HG03135 (cell line): ENCODE measurements around the gene EXOSC7.
A peak's percentile ranks its signal among the peaks of the same experiment; 100 is the strongest.

ENCODE experiments used
- ATAC-seq: cut with Tn5 transposase; IDR thresholded peaks from one replicate; pipeline ENCODE4 v1.9.1; 2021; ENCODE audit warnings: mild to moderate bottlenecking, moderate library complexity; ENCODE audit not compliant: unreplicated experiment

The EXOSC7 gene

GRCh38 chr3:45021524-45022297 is 45.7 kb downstream of the EXOSC7 start:
- no peak for ATAC-seq

GRCh38 chr3:45023675-45024074 is 47.6 kb downstream of the EXOSC7 start:
- no peak for ATAC-seq

GRCh38 chr3:45024542-45025255 is 48.7 kb downstream of the EXOSC7 start:
- ATAC-seq, result no peak

GRCh38 chr3:45026038-45026437 is 50.0 kb downstream of the EXOSC7 start, which contains the start of gene CLEC3B:
Gene CLEC3B (plus strand): TSS chr3:45026303. CDS start chr3:45026363, 60 bp downstream.
- ATAC-seq, result no peak

GRCh38 chr3:45026957-45027356 is 50.9 kb downstream of the EXOSC7 start:
- ATAC-seq, result no peak

GRCh38 chr3:45027441-45027840 is 51.4 kb downstream of the EXOSC7 start:
- no peak for ATAC-seq

GRCh38 chr3:45029216-45029615 is 53.2 kb downstream of the EXOSC7 start:
- no peak for ATAC-seq

- ATAC-seq, result no peak
These were observed 53.6 kb downstream of the EXOSC7 start for GRCh38 chr3:45029661-45030060.

- ATAC-seq, result no peak
These were observed 55.5 kb downstream of the EXOSC7 start for GRCh38 chr3:45031531-45031930.

- no peak for ATAC-seq
These were observed 56.1 kb downstream of the EXOSC7 start for GRCh38 chr3:45032113-45032512.

GRCh38 chr3:45033791-45034190 is 57.7 kb downstream of the EXOSC7 start:
- ATAC-seq, result no peak

- ATAC-seq, result no peak
These were observed 58.7 kb downstream of the EXOSC7 start for GRCh38 chr3:45034612-45035252.

GRCh38 chr3:45035441-45036301 is 59.6 kb downstream of the EXOSC7 start:
- ATAC-seq, result no peak

- ATAC-seq, result peak; percentile 49
These were observed 61.8 kb downstream of the EXOSC7 start for GRCh38 chr3:45037720-45038455.

GRCh38 chr3:45041666-45042065 is 65.6 kb downstream of the EXOSC7 start:
- no peak for ATAC-seq

GRCh38 chr3:45042162-45042561 is 66.1 kb downstream of the EXOSC7 start:
- no peak for ATAC-seq

- ATAC-seq, result no peak
These were observed 67.8 kb downstream of the EXOSC7 start for GRCh38 chr3:45043728-45044299.

- no peak for ATAC-seq
These were observed 72.2 kb downstream of the EXOSC7 start for GRCh38 chr3:45048244-45048643.

- ATAC-seq, result no peak
These were observed 73.8 kb downstream of the EXOSC7 start for GRCh38 chr3:45049807-45050206.

GRCh38 chr3:45051685-45052084 is 75.6 kb downstream of the EXOSC7 start:
- ATAC-seq, result no peak
